HG02798 (cell line): ENCODE results near the gene SLC35G4.
"Not testable (repeated sequence)": the region's sequence is repeated elsewhere in the genome, so short reads cannot be mapped to it uniquely, and the experiment has no call there.

Experiments
- ATAC-seq: cut with Tn5 transposase; IDR thresholded peaks from one replicate; pipeline ENCODE4 v1.9.1; 2021; ENCODE audit warnings: mild to moderate bottlenecking; ENCODE audit not compliant: unreplicated experiment, poor library complexity

Gene SLC35G4

GRCh38 chr18:11613073-11613472 lies 3.7 kb downstream of the SLC35G4 start:
- ATAC-seq = not testable (repeated sequence)

GRCh38 chr18:11613611-11614010 lies 4.2 kb downstream of the SLC35G4 start:
- ATAC-seq = not testable (repeated sequence)

DNA sequence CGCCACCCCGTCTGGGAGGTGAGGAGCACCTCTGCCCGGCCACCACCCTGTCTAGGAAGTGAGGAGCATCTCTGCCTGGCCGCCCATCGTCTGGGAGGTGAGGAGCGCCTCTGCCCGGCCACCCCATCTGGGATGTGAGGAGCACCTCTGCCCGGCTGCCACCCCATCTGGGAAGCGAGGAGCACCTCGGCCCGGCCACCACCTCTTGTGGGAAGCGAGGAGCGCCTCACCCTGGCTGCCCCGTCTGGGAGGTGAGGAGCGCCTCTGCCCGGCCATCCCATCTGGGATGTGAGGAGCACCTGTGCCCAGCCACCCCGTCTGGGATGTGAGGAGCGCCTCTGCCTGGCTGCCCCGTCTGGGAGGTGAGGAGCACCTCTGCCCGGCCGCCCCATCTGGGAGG lies 4.6 kb downstream of the SLC35G4 start:
- ATAC-seq = not testable (repeated sequence)

- ATAC-seq = not testable (repeated sequence)
Observed at GRCh38 chr18:11614981-11615380, 5.6 kb downstream of the SLC35G4 start.

- not testable (repeated sequence) for ATAC-seq
Observed at GRCh38 chr18:11647310-11647709, 37.9 kb downstream of the SLC35G4 start.

DNA sequence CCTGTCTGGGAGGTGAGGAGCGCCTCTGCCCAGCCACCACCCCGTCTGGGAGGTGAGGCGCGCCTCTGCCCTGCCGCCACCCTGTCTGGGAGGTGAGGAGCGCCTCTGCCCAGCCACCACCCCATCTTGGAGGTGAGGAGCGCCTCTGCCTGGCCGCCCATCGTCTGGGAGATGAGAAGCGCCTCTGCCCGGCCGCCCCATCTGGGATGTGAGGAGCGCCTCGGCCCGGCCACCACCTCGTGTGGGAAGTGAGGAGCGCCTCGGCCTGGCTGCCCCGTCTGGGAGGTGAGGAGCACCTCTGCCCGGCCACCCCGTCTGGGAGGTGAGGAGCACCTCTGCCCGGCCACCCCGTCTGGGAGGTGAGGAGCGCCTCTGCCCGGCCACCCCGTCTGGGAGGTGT lies 38.4 kb downstream of the SLC35G4 start:
- not testable (repeated sequence) for ATAC-seq

DNA sequence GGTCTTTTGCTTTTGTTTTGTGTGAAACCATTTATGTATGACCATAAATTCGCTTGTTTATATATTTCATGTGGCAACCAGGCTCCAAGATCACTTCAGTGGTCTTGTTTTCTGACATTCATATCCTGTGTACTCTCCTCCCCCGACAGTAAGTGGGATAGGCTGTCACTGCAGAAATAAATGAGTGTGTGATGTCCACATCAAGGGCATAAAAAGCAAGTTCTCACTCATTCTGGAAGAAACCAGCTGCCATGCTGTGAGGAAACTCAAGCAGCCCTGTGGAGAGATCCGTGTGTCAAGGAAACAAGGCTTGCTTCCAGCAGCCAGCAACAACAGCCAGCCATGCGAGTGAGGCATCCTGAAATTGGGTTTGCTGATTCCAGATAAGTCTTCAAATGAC lies 40.4 kb downstream of the SLC35G4 start:
- no peak for ATAC-seq

GRCh38 chr18:11651899-11652298 lies 42.5 kb downstream of the SLC35G4 start:
- ATAC-seq = no peak

DNA sequence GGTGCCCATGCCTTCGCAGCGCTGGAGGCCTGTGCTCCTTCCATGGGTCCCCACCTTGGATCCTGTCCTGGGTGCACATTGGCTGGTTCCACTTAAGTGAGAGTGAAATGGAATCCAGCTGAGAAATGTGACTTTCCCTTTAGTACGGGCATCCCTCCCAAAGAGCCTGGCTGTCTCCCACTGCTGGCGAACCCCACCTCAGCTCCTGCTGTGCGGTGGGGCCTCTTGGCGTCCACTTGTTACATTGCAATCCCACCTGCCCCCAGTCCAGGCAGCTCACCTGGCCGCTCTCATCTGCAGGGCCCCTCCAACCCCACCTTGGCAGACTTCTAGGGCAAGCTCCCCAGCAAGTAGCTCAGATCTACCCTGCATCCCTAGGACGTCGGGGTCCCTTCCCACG lies 44.1 kb downstream of the SLC35G4 start:
- no peak for ATAC-seq

DNA sequence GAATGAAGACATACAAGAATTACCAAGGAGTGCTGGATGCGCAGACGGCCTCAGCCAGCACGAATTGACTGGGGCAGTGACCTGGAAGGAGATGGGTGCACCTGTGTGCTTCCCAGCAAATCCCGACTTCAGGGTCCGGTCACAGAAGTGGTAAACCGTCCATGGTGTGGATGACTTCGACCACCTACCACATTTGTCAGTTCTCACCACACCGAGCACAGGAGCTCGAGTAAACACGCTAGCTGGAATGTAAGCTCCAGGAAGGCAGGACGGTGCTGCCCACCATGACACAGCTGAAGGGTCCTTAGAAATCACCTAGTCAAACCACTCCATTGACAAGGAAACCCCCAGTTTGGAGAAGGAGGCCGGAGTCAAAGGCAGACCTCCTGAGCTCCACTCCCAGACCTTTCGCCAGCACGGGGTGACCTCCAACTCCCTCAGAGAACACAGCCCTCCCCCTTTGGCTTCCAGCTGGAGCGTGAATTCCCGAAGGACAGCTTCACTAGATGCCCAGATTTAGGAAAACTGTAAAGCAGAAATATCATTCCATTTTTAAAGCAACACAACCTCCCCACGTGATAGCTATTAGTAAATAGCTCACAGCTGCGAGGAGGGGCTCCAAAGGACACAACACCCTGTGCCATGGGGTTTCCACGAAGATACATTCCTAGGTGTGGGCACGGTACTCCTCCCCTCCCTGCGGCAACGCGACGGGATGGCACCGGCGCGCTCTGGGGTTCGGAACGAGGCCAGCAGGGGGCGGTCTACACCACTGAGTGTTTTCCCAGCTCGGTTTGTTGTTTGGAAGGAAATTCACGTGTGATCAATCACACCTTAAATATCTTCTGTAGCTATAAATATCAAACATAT lies 45.6 kb downstream of the SLC35G4 start:
- peak; percentile 45 for ATAC-seq

- ATAC-seq = no peak
Observed at GRCh38 chr18:11655606-11655932, 46.2 kb downstream of the SLC35G4 start.

DNA sequence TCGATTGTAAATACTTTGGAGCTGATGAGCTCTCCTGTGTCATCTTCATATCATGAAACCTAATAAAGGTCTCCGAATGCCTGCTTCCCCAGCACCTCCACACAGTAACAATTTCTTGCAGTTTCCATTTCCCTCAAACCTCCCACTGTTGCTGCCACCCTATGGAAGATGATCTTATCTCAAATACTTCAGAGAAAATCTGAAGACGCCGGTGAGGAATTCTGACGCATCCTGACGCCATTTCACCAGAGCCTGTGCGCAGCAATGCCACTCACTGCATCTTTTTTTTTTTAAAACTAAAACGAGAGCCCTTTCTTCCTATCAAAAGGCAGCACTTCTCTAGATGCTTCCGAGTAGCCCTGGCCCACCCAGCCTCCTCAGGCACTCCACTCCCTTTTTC lies 47.8 kb downstream of the SLC35G4 start:
- no peak for ATAC-seq

DNA sequence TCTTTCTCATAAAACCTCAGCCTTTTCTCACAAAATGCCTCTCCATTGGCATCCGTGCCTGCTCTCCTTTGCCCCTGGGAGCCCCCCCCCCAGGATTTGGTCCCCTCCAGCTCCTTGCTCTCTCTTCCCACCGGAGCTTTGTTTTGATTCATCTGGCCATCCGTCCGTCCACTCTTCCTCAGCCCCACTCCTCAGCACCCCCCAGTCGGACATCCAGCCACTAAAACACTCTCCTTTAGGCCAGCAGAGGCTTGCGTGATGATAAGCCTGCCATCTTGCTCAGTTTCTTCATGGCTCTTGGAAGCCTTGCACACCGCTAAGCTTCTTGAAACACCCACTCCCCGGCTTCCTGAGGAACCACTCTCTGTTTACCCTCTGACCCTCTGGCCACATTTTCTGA lies 48.2 kb downstream of the SLC35G4 start:
- no peak for ATAC-seq

DNA sequence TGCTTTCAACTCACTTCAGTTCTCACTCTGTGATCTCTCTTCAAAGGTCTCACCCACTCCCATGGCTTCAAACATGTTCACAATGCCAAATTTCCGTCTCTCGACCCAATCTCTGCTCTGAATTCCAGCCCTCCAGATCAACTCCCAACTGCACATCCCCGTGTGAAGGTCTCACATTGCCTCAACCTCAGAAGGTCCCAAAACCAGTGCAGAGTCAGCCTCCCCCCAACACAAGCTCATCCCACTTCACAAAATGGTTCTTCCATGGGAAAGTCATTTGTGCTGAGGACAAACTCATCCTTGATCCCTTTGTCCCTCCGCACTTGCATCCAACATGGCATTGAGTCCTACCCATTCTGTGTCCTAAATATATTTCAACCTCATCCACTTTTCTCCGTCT lies 48.6 kb downstream of the SLC35G4 start:
- ATAC-seq = no peak

DNA sequence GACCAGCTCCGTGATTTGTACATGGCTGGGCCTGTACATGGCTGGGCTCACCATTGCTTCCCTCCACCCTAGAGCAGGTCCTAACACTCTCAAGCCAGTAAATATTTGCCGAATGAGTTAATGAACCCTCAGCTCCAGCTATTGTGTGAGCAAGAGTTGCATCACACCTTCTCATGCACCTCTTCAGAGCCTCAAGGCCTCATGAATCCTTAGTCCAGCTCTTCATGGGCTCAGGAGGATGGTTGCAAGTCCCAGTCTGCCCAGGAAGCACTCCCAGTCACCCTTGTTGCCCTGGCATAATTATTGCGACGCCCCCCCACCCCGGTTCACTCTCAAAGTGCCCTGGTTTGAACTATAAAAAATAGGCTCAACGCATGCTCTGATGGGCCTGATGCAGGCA lies 49.6 kb downstream of the SLC35G4 start:
- no peak for ATAC-seq
